Chondrocyte (in vitro differentiated cells): ENCODE results near the gene CLEC16A. TPM values are rescaled to one million over a fixed set of nuclear protein-coding genes. Genes with fewer than 3 reads are reported as not detected.

Source experiments
- DNase-seq: peaks from one replicate; pipeline ENCODE4 v3.0.0; 2021; ENCODE audit warnings: mixed read lengths, low spot score
- H3K27ac Mint-ChIP-seq: one replicate; pipeline ENCODE4 v1.8.0; 2021; ENCODE audit warnings: mild to moderate bottlenecking, moderate library complexity, mixed read lengths; ENCODE audit not compliant: unreplicated experiment
- H3K27me3 Mint-ChIP-seq: 2 replicates; pipeline ENCODE4 v1.8.0; 2021; ENCODE audit warnings: low read depth, mixed read lengths
- H3K36me3 Mint-ChIP-seq: 2 replicates; pipeline ENCODE4 v1.8.0; 2021; ENCODE audit warnings: low read depth, mixed read lengths
- H3K4me1 Mint-ChIP-seq: 2 replicates; pipeline ENCODE4 v1.8.0; 2021; ENCODE audit warnings: low read depth, mild to moderate bottlenecking, mixed read lengths
- H3K4me3 Mint-ChIP-seq: one replicate; pipeline ENCODE4 v1.8.0; 2021; ENCODE audit warnings: mild to moderate bottlenecking, moderate library complexity, mixed read lengths; ENCODE audit not compliant: unreplicated experiment
- H3K9me3 Mint-ChIP-seq: 2 replicates; pipeline ENCODE4 v1.8.0; 2021; ENCODE audit warnings: low read depth, mixed read lengths
- CTCF ChIP-seq: fragments of 200-600 bp; sonication (generic); IDR thresholded peaks from 2 replicates; pipeline ENCODE4 v1.5.0; 2021; ENCODE audit warnings: antibody characterized with exemption, mild to moderate bottlenecking, moderate library complexity
- total RNA-seq: library from RNA; stranded (reverse); gene quantifications from 3 replicates; pipeline ENCODE4 v1.2.1, GENCODE V29; 2021

CLEC16A gene
- total RNA-seq, 1 donor from 2014 or later: 17.9 TPM

GRCh38 chr16:10902999-10903398 lies 41.4 kb upstream of the CLEC16A start:
- H3K27me3 Mint-ChIP-seq: peaks cover 9% of the 10 kb centered on the region
- no peak for TF ChIP-seq CTCF
- H3K27ac Mint-ChIP-seq: no peak overlapping the region
- H3K36me3 Mint-ChIP-seq: peaks cover 2% of the 10 kb centered on the region
- no peaks in the 10 kb centered on the region for H3K4me1 Mint-ChIP-seq
- no peak overlapping the region for H3K4me3 Mint-ChIP-seq
- DNase-seq: no peak
- H3K9me3 Mint-ChIP-seq: peaks cover 8% of the 10 kb centered on the region

GRCh38 chr16:10906482-10906881 lies 37.9 kb upstream of the CLEC16A start:
- no peak for TF ChIP-seq CTCF
- H3K4me1 Mint-ChIP-seq: no peaks in the 10 kb centered on the region
- peak; percentile 92 for DNase-seq

GRCh38 chr16:10906914-10907756 lies 37.2 kb upstream of the CLEC16A start:
- Mint-ChIP-seq H3K36me3 (peaks cover 2% of the 10 kb centered on the region), H3K9me3 (peaks cover 8% of the 10 kb centered on the region), H3K4me3 (no peak overlapping the region), H3K27ac (no peak overlapping the region), H3K27me3 (peaks cover 10% of the 10 kb centered on the region), H3K4me1 (no peaks in the 10 kb centered on the region)
- no peak for TF ChIP-seq CTCF
- DNase-seq: peak; percentile 86

More at GRCh38 chr16:10906482-10906881, 37.9 kb upstream of the CLEC16A start:
- peaks cover 2% of the 10 kb centered on the region for H3K36me3 Mint-ChIP-seq
- no peak overlapping the region for H3K27ac Mint-ChIP-seq
- peaks cover 8% of the 10 kb centered on the region for H3K9me3 Mint-ChIP-seq
- no peak overlapping the region for H3K4me3 Mint-ChIP-seq
- H3K27me3 Mint-ChIP-seq: peaks cover 7% of the 10 kb centered on the region

- TF ChIP-seq CTCF: no peak
- Mint-ChIP-seq H3K36me3 (peaks cover under 1% of the 10 kb centered on the region), H3K9me3 (peaks cover 6% of the 10 kb centered on the region), H3K27me3 (peaks cover 12% of the 10 kb centered on the region), H3K27ac (no peak overlapping the region), H3K4me3 (no peak overlapping the region), H3K4me1 (no peaks in the 10 kb centered on the region)
- DNase-seq: peak; percentile 84
Observed at GRCh38 chr16:10907757-10908045, 36.7 kb upstream of the CLEC16A start.

- Mint-ChIP-seq H3K27me3 (peaks cover 14% of the 10 kb centered on the region), H3K27ac (no peak overlapping the region), H3K36me3 (no peaks in the 10 kb centered on the region), H3K4me1 (no peaks in the 10 kb centered on the region), H3K4me3 (no peak overlapping the region), H3K9me3 (no peaks in the 10 kb centered on the region)
- DNase-seq: no peak
- no peak for TF ChIP-seq CTCF
Observed at GRCh38 chr16:10911267-10911666, 33.1 kb upstream of the CLEC16A start.
